T47D (cell line): ENCODE results near the gene ADARB2.
"Not testable (repeated sequence)": the region's sequence is repeated elsewhere in the genome, so short reads cannot be mapped to it uniquely, and the experiment has no call there.

Experiments used
- DNase-seq, 2 experiments: peaks; one replicate each; pipeline versions ENCODE4 v3.0.0 to v3.0.0-alpha.2; 2011 to 2012; ENCODE audit warnings: low read depth in 1 of 2, low spot score in 1 of 2
- JUND ChIP-seq: IDR thresholded peaks from 2 replicates; pipeline ENCODE4 v1.6.1; 2012; ENCODE audit warnings: low read depth
- in situ Hi-C: cut with HindIII; loops from 2 replicates; pipeline ENCODE4 v1.10.0; 2016; ENCODE audit warnings: low sequenced_read_pairs, low pct_unique_long_range_greater_than_20kb

ADARB2 gene

DNA sequence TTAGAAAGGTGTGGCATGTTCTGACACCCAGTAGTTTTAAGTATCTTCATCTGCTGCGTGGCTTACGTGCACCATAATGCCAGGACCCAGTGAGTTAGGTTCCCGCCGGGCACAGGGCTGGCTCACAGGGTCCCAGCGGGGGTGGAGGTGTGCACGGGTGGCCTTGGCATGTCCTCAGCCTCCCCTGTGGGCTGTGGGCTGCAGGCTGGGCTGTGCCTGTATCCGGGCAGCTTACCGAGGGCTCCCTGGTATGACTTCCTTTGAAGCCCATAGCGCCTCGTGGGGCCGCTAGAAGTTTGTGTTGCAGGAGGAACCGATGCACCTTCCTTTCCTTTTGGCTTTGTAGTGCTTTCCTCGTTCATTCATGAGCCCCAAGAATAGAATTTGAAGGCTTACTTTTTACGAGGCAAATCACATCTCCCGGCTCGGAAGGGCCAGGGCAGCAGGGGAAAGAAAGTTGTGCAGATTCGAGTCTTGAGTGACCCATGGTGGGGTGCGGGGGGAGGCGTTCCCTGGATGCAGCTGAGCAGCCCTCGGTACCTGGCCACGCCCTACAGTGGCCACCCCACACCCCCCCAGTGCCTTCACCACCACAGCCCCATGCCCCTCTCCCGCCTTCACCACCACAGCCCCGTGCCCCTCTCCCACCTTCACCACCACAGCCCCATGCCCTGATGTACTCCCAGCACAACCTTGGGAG is 568.0 kb downstream of the ADARB2 start:
- in situ Hi-C loops: no loop called here
- DNase-seq: no peak
- TF ChIP-seq JUND: no peak

DNA sequence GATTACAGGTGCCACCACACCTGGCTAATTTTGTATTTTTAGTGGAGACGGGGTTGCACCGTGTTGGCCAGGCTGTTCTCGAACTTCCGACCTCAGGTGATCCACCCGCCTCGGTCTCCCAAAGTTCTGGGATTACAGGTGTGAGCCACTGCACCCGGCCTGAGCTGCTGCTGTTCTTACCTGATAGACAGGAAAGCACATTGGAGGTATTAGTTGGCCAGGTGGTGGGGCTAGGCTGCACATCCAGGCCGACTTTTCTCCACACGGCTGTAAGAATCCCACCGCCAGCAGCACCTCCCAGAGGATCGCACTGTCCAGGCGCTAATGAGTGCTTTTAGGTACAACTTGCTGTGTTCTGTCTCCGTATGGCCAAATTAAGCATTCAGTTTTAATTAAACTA is 568.6 kb downstream of the ADARB2 start:
- peak in 1 of 2 experiments; percentile 19 for DNase-seq
- in situ Hi-C loops: no loop called here
- TF ChIP-seq JUND: no peak

DNA sequence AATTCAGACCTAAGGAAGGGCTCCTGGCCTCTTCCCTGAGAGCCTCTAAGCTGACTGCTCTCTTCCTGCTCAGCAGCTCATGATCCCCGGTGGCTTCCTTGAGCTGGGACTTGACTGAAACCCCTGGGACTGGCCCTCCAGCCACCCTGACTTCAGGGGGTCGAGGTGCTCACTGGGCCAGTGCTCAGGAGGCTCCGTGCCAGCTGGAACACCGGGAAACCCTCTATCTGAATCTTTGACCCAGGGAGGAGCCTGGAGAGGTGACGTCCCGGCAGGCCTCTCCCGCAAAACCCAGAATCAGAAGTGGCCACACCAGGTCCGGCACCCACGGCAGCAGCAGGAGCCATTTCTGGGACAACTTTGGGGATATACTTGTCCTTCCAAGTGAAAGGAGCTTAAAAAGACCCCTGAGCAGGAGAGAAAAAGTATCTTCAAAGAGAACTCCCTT is 570.5 kb downstream of the ADARB2 start:
- no peak for TF ChIP-seq JUND
- in situ Hi-C loops: no loop called here
- DNase-seq: no peak

DNA sequence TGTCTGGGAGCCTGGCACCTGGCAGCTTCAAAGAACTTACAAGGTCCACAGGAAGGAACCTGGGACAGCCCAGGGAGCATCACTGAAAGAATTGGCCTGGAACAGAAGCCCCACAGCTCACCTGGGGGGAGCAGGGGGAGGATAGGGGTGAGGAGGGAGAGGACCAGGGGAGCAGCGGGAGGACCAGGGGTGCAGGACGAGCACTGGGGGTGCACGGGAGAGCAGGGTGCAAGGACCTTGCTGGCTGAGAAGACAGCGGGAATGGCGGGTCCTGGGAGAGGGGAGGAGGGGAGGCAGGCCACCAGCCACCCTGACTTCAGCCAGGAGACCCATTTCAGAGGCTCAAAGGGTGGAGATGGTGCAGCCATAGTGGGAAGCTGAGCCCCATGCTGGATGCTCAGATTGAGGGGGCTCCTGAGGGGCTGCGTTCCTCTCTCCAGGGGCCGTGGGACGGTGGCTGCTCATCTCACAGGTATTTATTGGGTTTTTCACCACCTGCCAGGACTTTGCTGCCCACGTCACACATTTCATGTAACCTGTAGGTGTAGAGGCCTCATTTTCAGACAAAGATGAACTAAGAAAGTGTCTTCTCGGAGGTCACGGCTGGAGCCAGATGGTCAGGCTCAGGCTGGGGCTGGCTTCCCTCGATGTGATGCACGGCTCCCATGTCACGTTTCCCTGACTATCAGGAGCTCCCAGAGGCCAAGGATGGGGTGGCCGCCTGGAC is 571.1 kb downstream of the ADARB2 start:
- TF ChIP-seq JUND: no peak
- no peak for DNase-seq
- in situ Hi-C loops: no loop called here

DNA sequence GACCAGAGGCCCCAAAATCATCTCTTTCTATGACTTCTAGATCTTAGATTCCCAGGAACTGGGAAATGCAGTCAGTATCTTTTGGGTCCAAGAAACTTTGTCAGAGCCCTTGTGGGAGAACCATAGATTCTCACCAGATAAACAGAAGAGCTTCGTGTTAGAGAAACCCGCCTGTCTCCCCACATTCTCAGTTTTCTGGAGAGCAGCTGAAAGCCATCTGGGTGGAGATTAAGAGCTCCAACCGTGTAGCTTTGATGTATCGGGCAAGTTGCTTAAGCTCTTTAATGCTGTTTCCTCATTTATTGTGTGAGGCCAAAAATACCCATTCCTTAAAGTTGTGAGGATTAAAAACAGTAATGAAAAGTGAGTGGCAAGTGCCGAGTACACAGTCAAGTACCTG is 573.5 kb downstream of the ADARB2 start:
- TF ChIP-seq JUND: no peak
- DNase-seq: no peak
- in situ Hi-C loops: no loop called here

DNA sequence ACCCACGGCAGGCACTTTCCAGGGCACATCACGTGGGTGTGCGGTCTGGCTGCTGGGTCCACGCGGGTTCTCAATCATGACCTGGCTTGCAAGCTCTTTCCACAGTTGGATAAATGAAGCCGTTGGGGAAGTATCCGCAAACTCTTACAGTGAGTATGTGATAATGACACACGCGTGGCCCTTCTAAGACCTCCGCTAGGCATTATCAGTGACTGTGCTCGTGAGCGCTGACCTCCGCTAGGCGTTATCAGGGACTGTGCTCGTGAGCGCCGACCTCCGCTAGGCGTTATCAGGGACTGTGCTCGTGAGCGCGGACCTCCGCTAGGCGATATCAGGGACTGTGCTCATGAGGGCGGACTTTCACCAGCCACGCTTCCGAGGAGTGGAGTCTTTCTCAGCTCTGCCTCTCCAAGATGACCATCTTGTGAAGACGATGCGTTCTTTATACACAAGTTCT is 574.1 kb downstream of the ADARB2 start:
- DNase-seq: no peak
- in situ Hi-C loops: no loop called here
- no peak for TF ChIP-seq JUND

DNA sequence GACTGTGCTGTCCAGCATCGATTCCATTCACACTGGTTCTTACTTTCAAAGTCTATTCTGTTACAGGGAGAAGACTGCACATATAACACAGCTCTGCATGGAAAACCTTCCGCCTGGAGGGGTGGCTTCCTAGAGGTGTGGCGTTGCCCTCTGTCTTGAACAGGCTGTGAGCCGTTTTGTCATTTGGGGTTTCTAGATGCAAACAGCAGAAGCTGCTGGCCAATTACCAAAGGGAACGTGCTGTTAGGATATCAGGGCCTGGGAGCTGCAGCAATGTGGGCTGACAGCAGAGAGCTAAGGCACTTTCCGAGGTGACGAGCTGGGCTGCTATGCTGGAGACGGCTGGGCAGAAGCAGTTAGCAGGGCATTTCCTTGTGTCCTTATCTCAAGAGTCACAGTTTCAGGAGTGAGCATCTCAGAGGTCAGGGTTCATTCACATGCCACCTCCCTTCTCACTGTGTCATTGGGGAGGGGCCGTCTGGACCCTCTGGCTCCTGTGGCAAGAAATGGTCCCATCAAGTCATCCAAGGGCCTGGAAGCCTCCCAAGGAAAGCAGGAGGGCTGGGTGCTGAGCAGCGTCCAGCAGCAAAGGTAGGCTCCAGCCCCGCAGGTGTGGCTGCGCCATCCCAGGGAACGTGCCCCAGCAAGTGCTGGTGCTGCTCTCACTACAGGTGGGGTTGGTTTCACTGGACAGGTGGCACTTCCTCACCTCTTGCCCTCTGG is 574.7 kb downstream of the ADARB2 start:
- no peak for DNase-seq
- in situ Hi-C loops: no loop called here
- no peak for TF ChIP-seq JUND

DNA sequence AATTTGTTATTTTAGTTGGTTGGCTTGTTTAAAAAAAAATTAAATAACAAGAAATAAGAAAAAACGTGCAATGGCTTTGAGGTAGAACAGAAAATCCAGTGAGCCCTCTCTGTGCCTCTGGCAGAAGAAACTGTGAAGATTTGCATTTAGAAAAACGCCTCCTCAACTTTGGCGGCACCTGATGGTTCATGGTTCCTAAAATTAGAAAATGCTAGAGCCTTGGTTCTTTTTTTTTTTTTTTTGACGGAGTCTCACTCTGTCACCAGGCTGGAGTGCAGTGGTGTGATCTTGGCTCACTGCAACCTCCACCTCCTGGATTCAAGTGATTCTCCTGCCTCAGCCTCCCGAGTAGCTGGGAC is 576.0 kb downstream of the ADARB2 start:
- DNase-seq, in situ Hi-C loops: not testable (repeated sequence)

DNA sequence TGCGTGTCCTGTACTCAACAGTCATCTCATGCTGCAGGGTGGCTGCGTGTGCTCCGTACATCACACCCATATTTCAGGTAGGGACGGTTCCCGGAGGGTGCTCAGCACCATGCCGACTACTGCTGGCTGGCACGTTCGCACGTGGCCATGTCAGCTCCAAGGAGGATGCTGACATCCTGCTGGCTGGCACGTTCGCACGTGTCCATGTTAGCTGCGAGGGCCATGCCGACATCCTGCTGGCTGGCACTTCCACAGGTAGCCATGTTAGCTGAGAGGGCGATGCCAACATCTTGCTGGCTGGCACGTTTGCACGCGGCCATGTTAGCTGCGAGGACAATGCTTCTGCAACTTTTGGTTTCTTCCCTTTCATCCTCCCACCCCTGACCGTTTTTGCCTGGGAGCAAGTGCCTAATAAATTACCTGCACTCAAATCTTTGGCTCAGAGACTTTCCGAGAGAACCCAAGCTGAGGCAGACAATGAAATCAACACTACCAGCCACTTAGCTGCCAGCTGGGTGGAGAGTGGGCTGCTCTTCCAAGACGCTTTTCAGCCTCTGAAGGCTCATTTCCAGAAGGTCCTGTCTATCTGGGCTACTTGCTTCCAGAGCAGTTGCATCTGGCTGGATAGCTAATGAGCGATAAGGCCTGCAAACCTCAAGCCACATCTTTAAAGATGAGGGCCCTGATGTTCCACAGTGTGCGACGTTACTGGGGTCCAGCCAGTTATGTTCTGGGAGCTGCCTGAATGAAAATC is 576.6 kb downstream of the ADARB2 start:
- in situ Hi-C loops: no loop called here
- DNase-seq: no peak
- no peak for TF ChIP-seq JUND

DNA sequence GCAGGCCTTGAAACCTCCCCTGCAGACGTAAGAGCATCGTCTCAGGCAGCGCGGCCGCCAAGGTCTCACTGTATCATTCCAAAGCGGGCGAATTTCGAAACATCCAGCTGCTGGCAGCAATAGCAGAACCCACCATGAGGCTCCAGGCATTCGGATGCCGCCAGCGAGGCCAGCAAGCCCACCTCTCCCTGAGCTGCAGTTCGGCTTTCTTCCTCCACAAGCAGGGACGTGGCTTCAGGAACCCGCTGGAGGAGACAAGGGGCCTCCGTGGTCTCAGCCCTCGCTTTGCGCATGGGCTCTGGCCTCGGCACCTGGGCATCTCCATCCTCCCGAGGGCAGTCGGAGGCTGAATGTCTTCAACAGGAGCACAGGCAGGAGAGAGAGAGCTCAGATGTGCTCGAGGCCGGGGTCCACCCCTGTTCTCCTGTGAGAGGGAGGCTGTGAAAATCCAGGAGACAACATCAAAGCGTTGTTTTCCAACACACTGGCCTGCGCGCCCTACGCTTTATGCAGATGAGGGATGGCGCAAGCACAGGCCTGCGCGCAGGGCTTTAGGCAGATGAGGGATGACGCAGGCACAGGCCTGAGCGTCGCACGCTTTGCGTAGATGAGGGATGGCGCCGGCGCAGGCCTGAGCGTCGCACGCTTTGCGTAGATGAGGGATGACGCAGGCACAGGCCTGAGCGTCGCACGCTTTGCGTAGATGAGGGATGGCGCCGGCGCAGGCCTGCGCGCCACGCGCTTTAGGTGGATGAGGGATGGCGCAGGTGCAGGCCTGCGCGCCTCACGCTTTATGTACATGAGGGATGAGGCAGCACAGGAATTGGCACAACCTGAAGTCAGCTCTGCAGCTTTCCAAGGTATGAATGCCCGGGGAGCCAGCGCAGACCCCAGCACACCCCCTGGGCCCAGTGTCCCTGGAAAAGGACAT is 577.9 kb downstream of the ADARB2 start:
- in situ Hi-C loops: no loop called here
- no peak for TF ChIP-seq JUND
- DNase-seq: no peak

DNA sequence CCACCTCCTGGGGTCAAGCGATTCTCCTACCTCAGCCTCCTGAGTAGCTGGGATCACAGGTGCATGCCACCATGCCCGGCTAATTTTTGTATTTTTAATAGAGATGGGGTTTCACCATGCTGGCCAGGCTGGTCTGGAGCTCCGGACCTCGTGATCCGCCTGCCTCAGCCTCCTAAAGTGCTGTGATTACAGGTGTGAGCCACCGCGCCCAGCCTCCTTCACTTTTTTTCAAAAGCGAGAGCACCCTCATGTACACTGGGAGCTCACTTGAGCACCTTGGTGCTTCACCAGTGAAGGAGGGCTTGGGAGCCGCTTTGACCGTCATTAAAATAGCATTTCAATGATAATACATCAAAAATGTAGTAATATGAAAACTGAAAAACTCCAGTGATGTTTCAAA is 578.8 kb downstream of the ADARB2 start:
- in situ Hi-C loops, DNase-seq: not testable (repeated sequence)

DNA sequence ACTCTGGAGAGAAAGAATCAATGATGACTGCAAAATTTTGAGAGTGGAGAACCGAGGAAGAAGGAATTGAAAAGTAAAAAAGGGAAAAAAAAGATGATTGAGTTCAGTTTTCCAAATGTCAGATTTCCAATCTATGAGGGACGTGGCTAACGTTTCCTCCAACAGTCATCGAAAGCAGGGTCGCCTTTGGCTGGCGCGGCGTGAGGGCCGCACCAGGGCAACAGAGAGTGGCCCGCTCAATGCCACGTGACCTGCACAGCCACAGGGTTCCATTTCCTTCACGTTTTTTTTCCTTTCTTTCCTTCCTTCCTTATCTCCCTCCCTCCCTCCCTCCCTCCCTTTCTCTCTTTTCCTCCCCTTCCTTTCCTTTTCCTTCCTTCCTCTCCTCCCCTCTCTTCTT is 579.3 kb downstream of the ADARB2 start:
- TF ChIP-seq JUND: no peak
- DNase-seq: no peak
- in situ Hi-C loops: no loop called here
